Measurements from ENCODE around the gene TMEM37. TPM values are rescaled to one million over a fixed set of nuclear protein-coding genes. Genes with fewer than 3 reads are reported as not detected.

TMEM37 gene
- total RNA-seq, 4 donors from 2014 or later = 34.9 to 64.1 (median 47.8) TPM

DNA sequence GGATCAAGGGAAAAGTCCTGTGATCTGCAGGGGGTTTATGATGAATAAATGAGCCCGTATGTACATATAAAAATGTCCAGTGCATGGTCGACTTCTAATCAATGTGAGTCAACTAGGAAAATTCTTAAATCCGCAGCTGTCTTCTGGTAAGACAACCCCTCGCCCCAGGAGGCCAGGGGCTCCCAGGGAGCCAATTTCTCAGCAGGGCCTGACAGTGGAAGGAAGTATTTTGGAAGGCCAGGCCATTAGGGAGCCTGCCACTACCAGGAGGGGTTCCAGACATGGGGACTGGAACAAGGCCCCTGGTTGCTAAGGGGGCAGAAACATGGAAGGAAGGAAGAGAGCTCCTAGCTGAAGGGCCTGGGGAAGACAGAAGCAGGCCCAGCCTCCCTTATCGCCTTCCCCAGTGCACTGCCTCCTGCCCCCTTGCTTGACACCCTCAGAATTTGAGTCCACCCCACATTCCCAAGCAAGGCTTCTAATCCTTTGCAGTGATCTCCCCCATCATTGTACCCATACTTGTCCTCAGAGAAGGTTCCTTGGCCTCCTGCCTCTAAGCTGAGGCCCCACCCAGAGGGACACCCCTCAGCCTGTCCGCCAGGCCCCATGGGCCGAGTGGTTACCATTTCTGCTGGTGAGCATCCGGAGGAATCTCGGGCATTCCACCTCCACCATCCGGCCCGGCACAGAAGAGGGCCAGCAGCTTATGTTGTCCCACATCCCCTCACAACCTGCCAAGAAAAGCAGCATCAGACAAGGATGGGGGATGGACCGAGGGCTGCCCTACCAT, 46.7 kb downstream of the TMEM37 start:
- TF ChIP-seq, protein P1, sequence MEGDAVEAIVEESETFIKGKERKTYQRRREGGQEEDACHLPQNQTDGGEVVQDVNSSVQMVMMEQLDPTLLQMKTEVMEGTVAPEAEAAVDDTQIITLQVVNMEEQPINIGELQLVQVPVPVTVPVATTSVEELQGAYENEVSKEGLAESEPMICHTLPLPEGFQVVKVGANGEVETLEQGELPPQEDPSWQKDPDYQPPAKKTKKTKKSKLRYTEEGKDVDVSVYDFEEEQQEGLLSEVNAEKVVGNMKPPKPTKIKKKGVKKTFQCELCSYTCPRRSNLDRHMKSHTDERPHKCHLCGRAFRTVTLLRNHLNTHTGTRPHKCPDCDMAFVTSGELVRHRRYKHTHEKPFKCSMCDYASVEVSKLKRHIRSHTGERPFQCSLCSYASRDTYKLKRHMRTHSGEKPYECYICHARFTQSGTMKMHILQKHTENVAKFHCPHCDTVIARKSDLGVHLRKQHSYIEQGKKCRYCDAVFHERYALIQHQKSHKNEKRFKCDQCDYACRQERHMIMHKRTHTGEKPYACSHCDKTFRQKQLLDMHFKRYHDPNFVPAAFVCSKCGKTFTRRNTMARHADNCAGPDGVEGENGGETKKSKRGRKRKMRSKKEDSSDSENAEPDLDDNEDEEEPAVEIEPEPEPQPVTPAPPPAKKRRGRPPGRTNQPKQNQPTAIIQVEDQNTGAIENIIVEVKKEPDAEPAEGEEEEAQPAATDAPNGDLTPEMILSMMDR (IDR thresholded peaks at IDR 0.05; ENCODE audit: low read depth) = no peak

DNA sequence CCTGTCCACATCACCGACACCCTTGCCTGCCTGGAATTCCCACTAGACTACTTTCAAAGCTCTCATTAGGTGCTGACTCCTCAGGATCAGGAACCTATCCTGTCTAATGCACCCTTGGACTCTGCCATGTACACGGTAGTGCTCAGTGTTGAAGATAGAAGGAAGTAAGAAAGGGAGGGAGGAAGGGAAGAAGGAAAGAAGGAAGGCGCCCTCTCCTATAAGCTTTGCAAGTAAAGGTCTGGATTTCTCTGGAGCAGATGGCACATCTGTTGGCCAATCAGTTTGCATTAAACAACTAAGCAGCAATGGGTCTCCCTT, 47.3 kb downstream of the TMEM37 start:
- TF ChIP-seq, protein P1 (IDR thresholded peaks at IDR 0.05; ENCODE audit: low read depth) = no peak

DNA sequence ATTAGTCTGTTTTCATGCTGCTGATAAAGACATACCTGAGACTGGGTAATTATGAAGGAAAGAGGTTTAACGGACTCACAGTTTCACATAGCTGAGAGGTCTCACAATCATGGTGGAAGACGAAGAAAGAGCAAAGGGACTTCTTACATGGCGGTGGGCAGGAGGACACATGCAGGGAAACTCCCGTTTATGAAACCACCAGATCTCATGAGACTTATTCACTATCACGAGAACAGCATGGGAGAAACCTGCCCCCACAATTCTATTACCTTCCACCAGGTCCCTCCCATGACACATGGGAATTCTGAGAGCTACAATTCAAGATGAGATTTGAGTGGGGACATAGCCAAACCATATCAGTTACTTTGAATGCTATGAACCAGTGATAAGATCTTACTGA, 48.5 kb downstream of the TMEM37 start:
- TF ChIP-seq, protein P1 (IDR thresholded peaks at IDR 0.05; ENCODE audit: low read depth) = no peak

DNA sequence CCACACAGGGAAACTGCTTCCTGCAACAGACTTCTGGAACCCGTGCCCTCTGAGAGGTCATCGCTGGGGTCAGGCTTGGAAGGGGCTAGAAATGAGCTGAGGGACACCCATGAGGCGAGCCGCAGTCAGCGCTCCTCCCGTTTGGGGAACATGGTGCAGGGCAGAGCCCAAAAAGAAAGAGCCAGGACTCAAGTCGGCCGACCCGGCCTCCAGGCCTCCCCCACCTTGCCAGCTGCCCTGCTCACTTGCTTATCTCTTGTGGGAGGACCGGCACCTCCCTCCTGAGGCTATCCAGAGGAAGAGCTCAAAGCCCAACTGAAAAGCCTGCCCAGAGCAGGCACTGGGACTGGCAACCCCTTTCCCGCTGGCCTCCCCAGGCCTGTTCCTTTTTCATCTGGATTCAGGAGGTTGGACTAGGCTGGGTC, 49.1 kb downstream of the TMEM37 start:
- TF ChIP-seq, protein P1 (IDR thresholded peaks at IDR 0.05; ENCODE audit: low read depth) = no peak

DNA sequence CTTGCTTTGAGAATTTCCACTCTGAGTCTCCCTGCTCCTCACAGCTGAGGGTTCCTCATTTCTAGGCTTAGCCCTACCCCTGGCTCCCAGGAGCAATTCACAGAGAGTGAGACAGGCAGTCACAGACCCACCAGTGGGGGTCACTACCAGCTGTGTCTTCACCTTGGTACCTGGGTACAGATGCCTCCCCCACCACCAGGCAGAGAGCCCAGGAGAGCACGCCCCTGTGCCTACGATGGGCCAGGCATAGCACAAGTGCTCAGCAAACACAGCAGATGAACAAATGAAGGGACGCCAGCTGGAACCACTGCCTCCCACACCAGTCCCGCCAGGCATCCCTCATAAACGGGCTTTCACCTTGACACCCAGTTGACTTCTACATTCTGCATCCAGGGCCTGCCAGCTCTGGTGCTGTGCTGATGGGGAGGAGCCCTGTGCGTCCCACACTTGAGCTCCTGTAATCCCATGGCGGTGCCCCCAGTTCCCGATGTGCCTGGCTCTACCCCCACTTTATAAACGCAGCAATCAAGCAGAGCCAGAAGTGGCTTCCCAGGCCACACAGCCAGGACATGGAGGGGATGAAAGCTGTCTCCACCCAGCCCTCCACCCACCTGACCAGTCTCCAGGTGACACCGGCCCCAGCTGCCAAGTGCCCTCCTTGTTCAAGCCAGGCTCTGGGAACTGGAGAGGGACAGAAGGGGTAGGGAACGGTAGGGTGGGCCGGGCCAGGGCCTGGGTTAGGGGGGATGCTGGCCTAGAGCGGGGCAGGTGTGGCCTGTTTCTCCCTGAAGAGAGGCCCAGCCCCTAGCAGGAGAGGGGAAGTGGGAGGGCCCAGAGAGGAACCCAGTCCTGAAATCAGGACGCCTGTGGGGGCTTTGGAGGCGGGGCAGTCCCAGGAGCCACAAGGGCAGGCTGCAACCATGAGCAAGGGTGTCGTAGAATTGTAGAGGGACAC, 50.1 kb downstream of the TMEM37 start:
- TF ChIP-seq, protein P1 (IDR thresholded peaks at IDR 0.05; ENCODE audit: low read depth) = no peak

DNA sequence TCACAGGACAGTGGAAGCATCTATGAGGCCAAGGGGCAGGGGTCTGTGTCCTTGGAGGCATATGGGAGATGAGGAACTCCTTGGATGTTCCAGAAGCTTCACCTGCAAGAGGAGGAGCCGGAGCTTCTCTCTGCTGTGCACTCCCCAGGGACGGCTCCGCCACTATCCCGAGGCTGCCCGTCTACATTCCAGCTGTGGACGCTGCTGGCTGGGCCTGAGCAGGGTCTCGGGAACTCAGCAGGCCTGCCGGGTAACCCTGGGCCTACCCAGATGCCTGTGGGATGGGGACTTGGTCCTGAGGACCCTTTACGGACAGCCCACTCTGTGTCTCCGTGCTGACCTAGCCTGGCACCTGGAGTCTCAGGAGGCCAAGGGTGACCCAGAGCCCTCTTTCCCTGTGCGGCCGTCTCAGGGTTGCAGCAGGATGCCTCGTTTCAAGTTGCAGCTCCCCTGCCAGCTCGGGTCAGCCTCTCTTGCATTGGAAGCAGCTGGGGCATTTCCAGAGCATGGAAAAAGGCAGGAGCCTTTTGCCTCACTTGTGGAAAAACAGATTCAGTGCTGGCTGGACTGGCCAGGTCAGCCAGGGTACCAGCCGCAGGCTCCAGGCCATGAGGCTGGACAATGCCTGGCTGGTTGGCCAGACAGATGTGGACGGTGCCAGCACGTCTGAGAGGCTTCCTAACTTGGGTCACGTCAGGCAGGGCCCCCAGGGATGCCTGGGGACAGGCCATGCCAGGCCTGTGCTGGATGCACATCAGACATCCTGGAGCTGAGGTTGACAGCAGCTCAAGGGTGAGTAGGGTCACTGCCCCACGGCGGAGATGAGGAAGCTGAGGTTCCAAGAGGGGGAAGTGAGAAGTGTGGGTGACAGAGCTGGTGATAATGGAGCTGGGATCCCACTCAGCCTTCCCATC, 51.1 kb downstream of the TMEM37 start:
- TF ChIP-seq, protein P1 (IDR thresholded peaks at IDR 0.05; ENCODE audit: low read depth) = no peak
